BE2C (cell line): ENCODE data around the gene CLMP.

Experiments used
- DNase-seq: peaks from one replicate; pipeline ENCODE4 v3.0.0-alpha.2; 2020
- H3K27me3 ChIP-seq: fragments of 250-450 bp; sonication (Bioruptor Pico); 2 replicates; pipeline ENCODE4 v1.5.1; 2020; ENCODE audit warnings: mild to moderate bottlenecking
- H3K36me3 ChIP-seq: fragments of 250-450 bp; sonication (Bioruptor Pico); 2 replicates; pipeline ENCODE4 v1.5.1; 2020; ENCODE audit warnings: mild to moderate bottlenecking
- H3K4me1 ChIP-seq: fragments of 250-450 bp; sonication (Bioruptor Pico); 2 replicates; pipeline ENCODE4 v1.5.1; 2020
- H3K4me3 ChIP-seq: 2 replicates; pipeline ENCODE4 v1.5.1; 2011; ENCODE audit warnings: low read depth, low read length
- H3K9me3 ChIP-seq: fragments of 250-450 bp; sonication (Bioruptor Pico); 2 replicates; pipeline ENCODE4 v1.5.1; 2020
- CTCF ChIP-seq: IDR thresholded peaks from 2 replicates; pipeline ENCODE4 v1.5.1; 2012; ENCODE audit warnings: mild to moderate bottlenecking, low read depth, low read length

CLMP gene

DNA sequence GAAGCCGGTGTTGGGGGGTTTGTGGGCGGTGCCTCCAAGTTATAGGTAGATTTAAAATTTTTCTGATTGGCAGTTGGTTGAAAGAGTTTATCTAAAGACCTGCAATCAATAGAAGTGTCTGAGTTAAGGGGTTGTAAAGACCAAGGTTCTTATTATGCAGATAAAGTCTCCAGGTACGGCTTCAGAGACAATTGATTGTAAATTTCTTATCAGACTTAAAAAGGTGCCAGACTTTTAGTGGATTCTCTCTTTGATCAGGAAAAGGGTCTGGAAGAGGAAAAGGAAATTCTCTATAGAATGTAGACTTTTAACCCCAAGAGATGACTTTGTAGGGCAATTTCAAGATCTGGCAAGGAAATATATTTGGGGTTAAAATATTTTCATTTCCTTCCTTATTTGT, 25.2 kb downstream of the CLMP start:
- Histone ChIP-seq H3K27me3 (no peaks in the 10 kb centered on the region), H3K36me3 (no peaks in the 10 kb centered on the region), H3K4me1 (no peaks in the 10 kb centered on the region), H3K9me3 (no peaks in the 10 kb centered on the region), H3K4me3 (no peak overlapping the region)
- no peak for TF ChIP-seq CTCF
- no peak for DNase-seq

DNA sequence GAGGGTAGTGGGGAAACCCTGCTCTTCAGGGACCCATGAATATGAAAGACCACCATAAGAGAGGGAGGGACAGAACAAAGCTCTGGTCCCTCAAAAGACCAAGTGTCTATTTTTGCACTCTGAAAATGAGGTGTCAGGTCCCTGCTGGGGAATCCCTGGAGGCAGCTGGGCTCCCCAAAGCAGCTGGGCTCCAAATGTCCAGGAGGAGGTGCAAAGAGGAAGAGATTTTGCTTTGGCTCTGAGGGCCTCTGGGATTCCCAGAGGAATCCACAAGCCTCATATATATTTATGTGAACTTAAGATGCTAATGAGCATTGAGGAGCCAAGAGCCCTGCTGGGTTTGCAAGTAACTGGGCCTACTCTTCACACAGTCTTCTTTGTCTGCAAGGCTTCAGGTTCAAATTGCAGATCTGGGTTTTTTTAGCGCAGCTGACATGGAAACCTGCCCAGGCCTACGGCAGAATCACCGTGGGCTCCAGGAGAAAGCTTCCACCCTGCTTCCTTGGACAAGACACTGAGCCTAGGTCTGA, 26.0 kb downstream of the CLMP start:
- no peaks in the 10 kb centered on the region for H3K4me1 ChIP-seq
- TF ChIP-seq CTCF, result no peak
- DNase-seq, result no peak
- no peaks in the 10 kb centered on the region for H3K27me3 ChIP-seq
- no peak overlapping the region for H3K4me3 ChIP-seq
- no peaks in the 10 kb centered on the region for H3K36me3 ChIP-seq
- H3K9me3 ChIP-seq, result no peaks in the 10 kb centered on the region

DNA sequence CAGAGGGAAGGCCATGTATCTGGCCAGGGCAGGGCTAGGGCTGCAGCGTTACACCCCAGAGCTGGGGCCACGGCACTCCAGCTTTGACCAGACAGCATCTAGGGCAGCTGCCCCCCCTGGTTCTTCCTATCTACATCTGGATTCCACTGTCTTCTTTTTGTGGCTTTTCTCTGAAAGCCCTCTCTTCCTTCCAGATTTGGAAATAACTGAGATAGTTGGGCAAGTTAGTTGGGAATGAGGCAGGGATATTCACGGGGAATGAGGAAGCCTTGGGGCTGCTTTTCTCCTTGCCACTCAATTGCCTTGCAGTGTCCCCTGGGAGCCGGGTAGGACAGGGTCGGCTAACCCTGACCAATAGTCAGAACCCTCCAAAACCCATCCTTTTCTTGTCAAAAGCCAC, 26.8 kb downstream of the CLMP start:
- H3K9me3 ChIP-seq, result no peaks in the 10 kb centered on the region
- no peak for DNase-seq
- no peaks in the 10 kb centered on the region for H3K4me1 ChIP-seq
- no peaks in the 10 kb centered on the region for H3K36me3 ChIP-seq
- H3K27me3 ChIP-seq, result no peaks in the 10 kb centered on the region
- TF ChIP-seq CTCF, result no peak
- no peak overlapping the region for H3K4me3 ChIP-seq

GRCh38 chr11:123166071-123166559, 28.9 kb downstream of the CLMP start:
- Histone ChIP-seq H3K9me3 (no peaks in the 10 kb centered on the region), H3K4me1 (no peaks in the 10 kb centered on the region), H3K4me3 (no peak overlapping the region), H3K27me3 (no peaks in the 10 kb centered on the region), H3K36me3 (no peaks in the 10 kb centered on the region)
- DNase-seq, result peak; percentile 87
- peak; percentile 97 for TF ChIP-seq CTCF

GRCh38 chr11:123164732-123165450, 30.2 kb downstream of the CLMP start:
- no peak overlapping the region for H3K4me3 ChIP-seq
- no peak for DNase-seq
- no peaks in the 10 kb centered on the region for H3K4me1 ChIP-seq
- H3K27me3 ChIP-seq, result no peaks in the 10 kb centered on the region
- no peaks in the 10 kb centered on the region for H3K9me3 ChIP-seq
- TF ChIP-seq CTCF, result no peak
- no peaks in the 10 kb centered on the region for H3K36me3 ChIP-seq

DNA sequence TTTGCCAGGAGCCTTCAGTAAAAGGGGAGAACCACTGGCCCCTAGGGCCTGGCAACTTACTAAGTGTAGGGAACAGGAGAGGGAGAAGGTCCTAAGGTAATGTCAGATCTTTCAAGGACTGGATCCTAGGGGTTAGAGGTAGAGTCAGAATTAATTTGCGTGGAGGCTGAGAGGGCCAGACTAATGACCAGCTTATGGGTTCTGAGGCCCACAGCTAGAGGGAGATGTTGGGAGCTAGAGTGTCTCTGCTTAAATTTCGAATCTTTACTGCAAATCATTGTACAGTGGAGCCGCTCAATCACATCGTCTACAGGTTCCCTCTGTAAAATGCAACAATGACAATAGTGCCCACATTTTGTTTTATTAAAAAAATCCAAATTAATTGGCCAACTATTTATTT, 31.4 kb downstream of the CLMP start:
- DNase-seq, result no peak
- H3K4me3 ChIP-seq, result no peak overlapping the region
- H3K4me1 ChIP-seq, result no peaks in the 10 kb centered on the region; the same call in 1 of the 2 replicates
- H3K36me3 ChIP-seq, result no peaks in the 10 kb centered on the region
- TF ChIP-seq CTCF, result peak; percentile 34
- no peaks in the 10 kb centered on the region for H3K9me3 ChIP-seq
- no peaks in the 10 kb centered on the region for H3K27me3 ChIP-seq
